H9 (cell line): Measurements from ENCODE around the gene LEKR1. TPM values are rescaled to one million over a fixed set of nuclear protein-coding genes. Genes with fewer than 3 reads are reported as not detected.
"Not testable (repeated sequence)": the region's sequence is repeated elsewhere in the genome, so short reads cannot be mapped to it uniquely, and the experiment has no call there.

Source experiments
- DNase-seq: peaks from one replicate; pipeline ENCODE4 v3.0.0-alpha.2; 2017
- H2AFZ ChIP-seq: one replicate; pipeline ENCODE4 v1.6.1; 2013; ENCODE audit warnings: mild to moderate bottlenecking, low read length, control low read depth, moderate library complexity
- H2AK5ac ChIP-seq: 2 replicates; pipeline ENCODE4 v1.6.1; 2013; ENCODE audit warnings: low read length, control low read depth, mixed read lengths; ENCODE audit not compliant: insufficient read length
- H2BK120ac ChIP-seq: one replicate; pipeline ENCODE4 v1.6.1; 2013; ENCODE audit warnings: low read depth, mild to moderate bottlenecking, low read length, control low read depth, inconsistent platforms; ENCODE audit not compliant: poor library complexity, severe bottlenecking
- H2BK12ac ChIP-seq: 2 replicates; pipeline ENCODE4 v1.6.1; 2013; ENCODE audit warnings: low read length, control low read depth, mixed read lengths, low read depth; ENCODE audit not compliant: insufficient read length
- H2BK15ac ChIP-seq: 2 replicates; pipeline ENCODE4 v1.6.1; 2013; ENCODE audit warnings: low read depth, low read length, control low read depth
- H2BK20ac ChIP-seq: one replicate; pipeline ENCODE4 v1.6.1; 2013; ENCODE audit warnings: low read depth, mild to moderate bottlenecking, low read length, control low read depth, inconsistent platforms; ENCODE audit not compliant: poor library complexity, severe bottlenecking
- H2BK5ac ChIP-seq: 2 replicates; pipeline ENCODE4 v1.6.1; 2013; ENCODE audit warnings: low read length, control low read depth, mixed read lengths; ENCODE audit not compliant: insufficient read length
- H3K14ac ChIP-seq: 2 replicates; pipeline ENCODE4 v1.6.1; 2013; ENCODE audit warnings: low read length, control low read depth; ENCODE audit not compliant: insufficient read depth
- H3K18ac ChIP-seq: 2 replicates; pipeline ENCODE4 v1.6.1; 2013; ENCODE audit warnings: low read depth, mild to moderate bottlenecking, mixed read lengths, low read length, control low read depth; ENCODE audit not compliant: insufficient read length
- H3K23ac ChIP-seq: 2 replicates; pipeline ENCODE4 v1.6.1; 2013; ENCODE audit warnings: low read length, control low read depth, mixed read lengths, low read depth; ENCODE audit not compliant: insufficient read length
- H3K23me2 ChIP-seq: 2 replicates; pipeline ENCODE4 v1.6.1; 2013; ENCODE audit warnings: low read depth, mild to moderate bottlenecking, mixed read lengths, low read length, control low read depth; ENCODE audit not compliant: insufficient read length, poor library complexity, severe bottlenecking
- H3K27ac ChIP-seq: 2 replicates; pipeline ENCODE4 v1.5.1; 2013; ENCODE audit warnings: low read length, control low read depth, mixed read lengths, low read depth; ENCODE audit not compliant: insufficient read length
- H3K27me3 ChIP-seq: 2 replicates; pipeline ENCODE4 v1.6.1; 2013; ENCODE audit warnings: low read length, control low read depth, inconsistent platforms; ENCODE audit not compliant: insufficient read depth
- H3K4ac ChIP-seq: 2 replicates; pipeline ENCODE4 v1.6.1; 2013; ENCODE audit warnings: low read depth, mild to moderate bottlenecking, control low read depth, inconsistent platforms, low read length, moderate library complexity
- H3K4me1 ChIP-seq: 2 replicates; pipeline ENCODE4 v1.6.1; 2013; ENCODE audit warnings: low read length, control low read depth, inconsistent platforms; ENCODE audit not compliant: insufficient read depth
- H3K4me2 ChIP-seq: 2 replicates; pipeline ENCODE4 v1.6.1; 2013; ENCODE audit warnings: low read length, control low read depth, mixed read lengths; ENCODE audit not compliant: insufficient read length, insufficient read depth
- H3K56ac ChIP-seq: 2 replicates; pipeline ENCODE4 v1.6.1; 2013; ENCODE audit warnings: low read depth, mild to moderate bottlenecking, mixed read lengths, low read length, control low read depth; ENCODE audit not compliant: insufficient read length
- H3K79me1 ChIP-seq: 2 replicates; pipeline ENCODE4 v1.6.1; 2013; ENCODE audit warnings: low read depth, mild to moderate bottlenecking, moderate library complexity, low read length, control low read depth, inconsistent platforms; ENCODE audit not compliant: insufficient read depth, poor library complexity, severe bottlenecking
- H3K79me2 ChIP-seq: 2 replicates; pipeline ENCODE4 v1.6.1; 2013; ENCODE audit warnings: low read length, control low read depth, inconsistent platforms; ENCODE audit not compliant: insufficient read depth
- H3K9ac ChIP-seq: 2 replicates; pipeline ENCODE4 v1.6.1; 2013; ENCODE audit warnings: low read length, control low read depth, mixed read lengths; ENCODE audit not compliant: insufficient read length; ENCODE audit errors: extremely low read depth
- H3K9me3 ChIP-seq: one replicate; pipeline ENCODE4 v1.6.1; 2013; ENCODE audit warnings: low read depth, low read length, inconsistent platforms; ENCODE audit not compliant: control insufficient read depth
- H3T11ph ChIP-seq: one replicate; pipeline ENCODE4 v1.6.1; 2013; ENCODE audit warnings: mild to moderate bottlenecking, low read length, control low read depth, inconsistent platforms
- H4K20me1 ChIP-seq: one replicate; pipeline ENCODE4 v1.6.1; 2013; ENCODE audit not compliant: control insufficient read depth, insufficient read length, insufficient read depth
- H4K5ac ChIP-seq: 2 replicates; pipeline ENCODE4 v1.6.1; 2013; ENCODE audit warnings: low read depth, mild to moderate bottlenecking, mixed read lengths, low read length, control low read depth; ENCODE audit not compliant: insufficient read length
- H4K8ac ChIP-seq: replicated peaks from 2 replicates; pipeline ENCODE4 v1.6.1; 2013; ENCODE audit warnings: low read length, control low read depth, mixed read lengths, low read depth; ENCODE audit not compliant: insufficient read length
- H4K91ac ChIP-seq: 2 replicates; pipeline ENCODE4 v1.6.1; 2013; ENCODE audit warnings: low read depth, mild to moderate bottlenecking, moderate library complexity, mixed read lengths, low read length, control low read depth; ENCODE audit not compliant: insufficient read length
- H3K27ac Mint-ChIP-seq, 3 experiments: 2 replicates in 2 of 3; 3 replicates in 1 of 3; pipeline ENCODE4 v1.8.0; 2020 to 2021; ENCODE audit warnings: mixed read lengths in 3 of 3, mild to moderate bottlenecking in 1 of 3, moderate library complexity in 1 of 3
- H3K27me3 Mint-ChIP-seq: 2 replicates; pipeline ENCODE4 v1.8.0; 2021; ENCODE audit warnings: low read depth, mild to moderate bottlenecking, moderate library complexity, mixed read lengths
- H3K36me3 Mint-ChIP-seq, 3 experiments: 2 replicates in 2 of 3; 3 replicates in 1 of 3; pipeline ENCODE4 v1.8.0; 2020 to 2021; ENCODE audit warnings: low read depth in 3 of 3, mixed read lengths in 3 of 3; ENCODE audit not compliant: insufficient read depth in 1 of 3
- H3K4me1 Mint-ChIP-seq, 2 experiments: 2 replicates each; pipeline ENCODE4 v1.8.0; 2020; ENCODE audit warnings: mixed read lengths in 2 of 2
- H3K4me3 Mint-ChIP-seq, 2 experiments: 2 replicates in 1 of 2; 3 replicates in 1 of 2; pipeline ENCODE4 v1.8.0; 2020 to 2021; ENCODE audit warnings: mild to moderate bottlenecking in 2 of 2, mixed read lengths in 2 of 2, moderate library complexity in 1 of 2
- H3K9me3 Mint-ChIP-seq, 2 experiments: 2 replicates in 1 of 2; 3 replicates in 1 of 2; pipeline ENCODE4 v1.8.0; 2020; ENCODE audit warnings: mild to moderate bottlenecking in 2 of 2, mixed read lengths in 2 of 2, moderate library complexity in 1 of 2
- WGBS: extraction: QIAGEN DNeasy Blood & Tissue Kit; methylation state at CpG from one replicate; pipeline ENCODE4 v1.1.7; 2013; ENCODE audit warnings: missing lambda C conversion rate, low lambda C conversion rate, mixed read lengths; ENCODE audit not compliant: insufficient read length; ENCODE audit errors: extremely low coverage; 5-methylcytosine and 5-hydroxymethylcytosine counted together
- total RNA-seq: library from RNA; stranded (reverse); gene quantifications from 2 replicates; pipeline ENCODE4 v1.2.1, GENCODE V29; 2021
- TF ChIP-seq, protein P1 (sequence below): fragments of 200-600 bp; sonication (generic); conservative IDR thresholded peaks from 3 replicates; pipeline ENCODE4 v1.8.0; 2021; ENCODE audit warnings: antibody characterized with exemption, mild to moderate bottlenecking

Gene LEKR1
- total RNA-seq, 1 experiment from 2014 or later, result not detected

GRCh38 chr3:156892701-156893100 lies 66.5 kb downstream of the LEKR1 start:
- Histone ChIP-seq H3K79me1 (no peaks in the 10 kb centered on the region), H3K4ac (no peak overlapping the region), H3K4me2 (no peak overlapping the region), H3K27ac (no peak overlapping the region), H3T11ph (no peak overlapping the region), H4K5ac (no peak overlapping the region), H3K9me3 (no peaks in the 10 kb centered on the region), H3K14ac (no peak overlapping the region), H2BK20ac (no peak overlapping the region), H4K20me1 (no peaks in the 10 kb centered on the region), H2BK120ac (no peak overlapping the region), H3K4me1 (no peaks in the 10 kb centered on the region), H2AFZ (no peak overlapping the region), H2BK12ac (no peak overlapping the region), H3K23me2 (no peaks in the 10 kb centered on the region), H4K91ac (no peak overlapping the region), H3K79me2 (no peaks in the 10 kb centered on the region), H3K56ac (no peak overlapping the region), H4K8ac (no peak overlapping the region), H2BK5ac (no peak overlapping the region), H3K9ac (no peak overlapping the region), H3K27me3 (no peaks in the 10 kb centered on the region), H2AK5ac (no peak overlapping the region), H3K23ac (no peak overlapping the region), H2BK15ac (no peak overlapping the region), H3K18ac (no peak overlapping the region)
- Mint-ChIP-seq H3K4me3 (no peak overlapping the region), H3K36me3 (peaks cover 0 to 21% (median 0%) of the 10 kb centered on the region in 3 experiments; a peak in 4 of 7 replicates), H3K27ac (no peak overlapping the region), H3K4me1 (peaks cover 0 to 2% of the 10 kb centered on the region in 2 experiments; a peak in 2 of 4 replicates), H3K27me3 (no peaks in the 10 kb centered on the region), H3K9me3 (peaks cover 10 to 16% of the 10 kb centered on the region in 2 experiments; a peak in 3 of 5 replicates)
- TF ChIP-seq, protein P1, sequence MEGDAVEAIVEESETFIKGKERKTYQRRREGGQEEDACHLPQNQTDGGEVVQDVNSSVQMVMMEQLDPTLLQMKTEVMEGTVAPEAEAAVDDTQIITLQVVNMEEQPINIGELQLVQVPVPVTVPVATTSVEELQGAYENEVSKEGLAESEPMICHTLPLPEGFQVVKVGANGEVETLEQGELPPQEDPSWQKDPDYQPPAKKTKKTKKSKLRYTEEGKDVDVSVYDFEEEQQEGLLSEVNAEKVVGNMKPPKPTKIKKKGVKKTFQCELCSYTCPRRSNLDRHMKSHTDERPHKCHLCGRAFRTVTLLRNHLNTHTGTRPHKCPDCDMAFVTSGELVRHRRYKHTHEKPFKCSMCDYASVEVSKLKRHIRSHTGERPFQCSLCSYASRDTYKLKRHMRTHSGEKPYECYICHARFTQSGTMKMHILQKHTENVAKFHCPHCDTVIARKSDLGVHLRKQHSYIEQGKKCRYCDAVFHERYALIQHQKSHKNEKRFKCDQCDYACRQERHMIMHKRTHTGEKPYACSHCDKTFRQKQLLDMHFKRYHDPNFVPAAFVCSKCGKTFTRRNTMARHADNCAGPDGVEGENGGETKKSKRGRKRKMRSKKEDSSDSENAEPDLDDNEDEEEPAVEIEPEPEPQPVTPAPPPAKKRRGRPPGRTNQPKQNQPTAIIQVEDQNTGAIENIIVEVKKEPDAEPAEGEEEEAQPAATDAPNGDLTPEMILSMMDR, result no peak
- DNase-seq, result no peak
- no CpG with 5 or more reads among the region's 1 CpG for WGBS

GRCh38 chr3:156895374-156895773 lies 69.2 kb downstream of the LEKR1 start:
- not testable (repeated sequence) for H3K23me2 ChIP-seq, H3K23ac ChIP-seq, H4K20me1 ChIP-seq, H3K79me1 ChIP-seq, H2BK20ac ChIP-seq, H3K27ac ChIP-seq, H4K91ac ChIP-seq, H3K9ac ChIP-seq, H3K79me2 ChIP-seq, DNase-seq, H2AFZ ChIP-seq, H3K4me1 ChIP-seq, H3K4me2 ChIP-seq, H3K56ac ChIP-seq, H3K27ac Mint-ChIP-seq, H3K18ac ChIP-seq, H3T11ph ChIP-seq, H4K5ac ChIP-seq, H2BK120ac ChIP-seq, H3K9me3 ChIP-seq, H3K14ac ChIP-seq, H4K8ac ChIP-seq, H3K4me3 Mint-ChIP-seq, H2AK5ac ChIP-seq, H3K27me3 Mint-ChIP-seq, H3K4ac ChIP-seq, H3K27me3 ChIP-seq, H2BK15ac ChIP-seq, H2BK5ac ChIP-seq, H2BK12ac ChIP-seq
- WGBS, result no CpG with 5 or more reads among the region's 1 CpG
- H3K9me3 Mint-ChIP-seq, result peaks cover 10 to 16% of the 10 kb centered on the region in 2 experiments; a peak in 3 of 5 replicates
- H3K4me1 Mint-ChIP-seq, result peaks cover 14 to 18% of the 10 kb centered on the region in 2 experiments
- peaks cover 0 to 21% (median 0%) of the 10 kb centered on the region in 3 experiments; a peak in 4 of 7 replicates for H3K36me3 Mint-ChIP-seq
